Cortex of kidney (tissue), 1 donor: ENCODE results near the gene EDN1.
"Not testable (repeated sequence)": the region's sequence is repeated elsewhere in the genome, so short reads cannot be mapped to it uniquely, and the experiment has no call there.

Experiments used
- DNase-seq: peaks from one replicate; lab custom pipeline; 2025; lab: John Stamatoyannopoulos, UW

EDN1 gene

DNA sequence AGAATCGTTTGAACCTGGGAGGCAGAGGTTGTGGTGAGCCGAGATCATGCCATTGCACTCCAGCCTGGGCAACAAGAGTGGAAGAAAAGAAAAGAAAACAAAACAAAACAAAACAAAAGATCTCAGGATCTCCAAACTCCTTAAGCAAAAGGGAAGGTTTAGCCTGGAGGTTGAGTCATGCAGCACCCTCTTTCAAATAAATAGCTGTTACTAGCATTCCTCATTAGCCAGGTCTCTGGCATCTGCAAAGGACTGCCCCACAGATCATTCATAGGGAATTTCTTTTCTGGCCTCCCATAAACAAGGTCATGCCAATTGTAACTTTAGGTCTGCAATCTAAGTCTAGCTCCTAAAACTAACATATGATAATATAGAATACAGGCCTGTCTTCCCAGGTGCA is 37.2 kb downstream of the EDN1 start:
- DNase-seq, result no peak

DNA sequence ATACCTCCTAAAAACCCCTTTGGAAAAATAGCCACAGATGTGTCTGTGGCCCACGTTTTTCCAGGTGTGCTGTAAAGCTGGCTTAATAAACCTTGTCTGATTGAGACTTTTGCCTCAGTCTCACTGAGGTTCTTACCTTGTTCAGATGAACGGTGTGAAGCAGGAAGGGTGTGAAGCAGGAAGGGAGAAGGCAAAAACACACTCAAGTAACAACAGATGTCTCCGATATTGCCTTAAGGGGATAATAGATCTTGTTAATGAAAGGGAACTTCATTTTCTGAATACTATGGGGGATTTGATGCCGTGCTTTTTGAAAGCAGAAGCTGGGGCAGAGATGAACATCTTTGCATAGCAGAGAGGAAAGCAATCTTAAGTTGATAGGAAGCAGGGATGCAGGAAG is 37.8 kb downstream of the EDN1 start:
- no peak for DNase-seq

DNA sequence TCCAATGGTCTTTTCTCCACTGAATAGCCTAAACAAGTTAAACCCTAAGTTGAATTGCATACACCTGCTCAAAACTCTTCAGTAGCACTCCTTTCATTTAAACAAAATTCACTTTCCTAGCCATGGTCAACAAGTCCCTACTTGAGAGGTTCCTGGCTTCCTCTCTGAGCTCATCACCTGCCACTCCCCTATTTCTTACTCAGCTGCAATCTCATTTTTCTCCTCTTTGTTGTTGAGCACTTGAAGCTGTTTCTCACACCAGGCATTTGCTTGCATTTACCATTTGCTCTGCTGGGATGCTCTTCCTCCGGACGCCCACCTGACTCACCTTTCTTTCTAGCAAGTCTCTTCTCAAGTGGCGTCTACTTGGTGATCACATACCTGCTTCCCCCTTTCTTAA is 38.5 kb downstream of the EDN1 start:
- no peak for DNase-seq

DNA sequence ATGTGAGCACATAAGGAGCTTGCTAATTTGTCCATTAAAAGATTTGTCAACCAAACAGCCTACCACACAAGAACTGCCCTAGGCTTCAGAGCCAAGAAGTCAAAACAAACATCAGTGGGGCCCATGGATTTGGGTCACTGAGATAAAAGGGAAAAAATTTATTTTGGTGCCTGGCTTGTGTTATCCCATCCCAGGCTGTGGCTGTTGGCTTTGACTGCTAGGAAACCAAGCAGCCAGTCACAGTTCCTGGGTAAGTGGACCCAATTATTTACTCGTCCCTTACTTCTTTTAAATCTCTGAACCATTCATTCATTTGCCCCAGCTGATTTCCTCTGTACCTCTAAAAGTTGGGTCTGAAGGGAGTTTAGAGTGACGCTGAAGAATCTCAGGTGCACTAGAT is 41.3 kb downstream of the EDN1 start:
- DNase-seq, result no peak

DNA sequence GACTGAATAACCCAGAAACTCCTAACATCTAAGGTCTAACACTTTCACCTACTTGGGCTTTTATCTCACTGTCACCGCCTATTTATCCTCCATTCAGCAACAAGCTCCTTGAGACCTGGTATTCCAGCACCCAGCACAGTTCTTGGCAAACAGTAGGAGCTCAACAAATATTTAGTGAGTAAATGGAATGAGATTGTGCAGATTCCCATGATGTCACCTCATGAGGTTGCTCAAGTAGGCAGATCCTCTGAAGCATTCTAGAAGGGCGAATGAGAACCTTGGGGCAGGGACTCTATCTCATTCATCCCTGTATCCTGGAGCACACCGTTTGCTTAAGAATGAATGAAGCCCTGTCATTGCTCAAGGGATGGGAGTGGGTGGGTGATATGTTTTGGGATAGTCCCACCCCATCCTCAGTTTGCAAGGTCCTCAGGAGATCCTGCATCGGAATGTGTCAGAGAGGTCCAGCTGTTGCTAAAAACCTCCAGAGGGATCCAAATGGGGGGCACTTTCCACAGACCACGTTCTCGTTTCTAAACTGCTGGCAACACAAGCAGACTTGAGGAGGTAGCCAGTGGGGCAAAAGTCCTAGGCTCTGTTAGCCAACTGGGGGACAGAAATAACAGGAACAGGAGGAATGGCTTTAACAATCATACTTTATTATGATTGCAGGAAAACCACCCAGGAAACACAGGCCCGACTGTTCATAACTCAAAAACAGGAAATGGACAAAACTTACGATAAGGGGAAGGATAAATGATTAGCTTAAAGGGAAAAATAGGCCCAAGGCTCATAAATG is 42.0 kb downstream of the EDN1 start:
- DNase-seq, result no peak

DNA sequence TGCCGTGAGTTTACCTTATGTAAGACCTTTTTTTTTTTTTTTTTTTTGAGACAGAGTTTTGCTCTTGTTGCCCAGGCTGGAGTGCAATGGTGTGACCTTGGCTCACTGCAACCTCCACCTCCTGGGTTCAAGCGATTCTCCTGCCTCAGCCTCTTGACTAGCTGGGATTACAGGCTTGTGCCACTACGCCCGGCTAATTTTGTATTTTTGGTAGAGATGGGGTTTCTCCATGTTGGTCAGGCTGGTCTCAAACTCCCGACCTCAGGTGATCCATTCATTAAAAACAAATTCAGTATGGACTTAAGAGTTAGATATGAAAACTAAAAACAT is 42.6 kb downstream of the EDN1 start:
- not testable (repeated sequence) for DNase-seq

DNA sequence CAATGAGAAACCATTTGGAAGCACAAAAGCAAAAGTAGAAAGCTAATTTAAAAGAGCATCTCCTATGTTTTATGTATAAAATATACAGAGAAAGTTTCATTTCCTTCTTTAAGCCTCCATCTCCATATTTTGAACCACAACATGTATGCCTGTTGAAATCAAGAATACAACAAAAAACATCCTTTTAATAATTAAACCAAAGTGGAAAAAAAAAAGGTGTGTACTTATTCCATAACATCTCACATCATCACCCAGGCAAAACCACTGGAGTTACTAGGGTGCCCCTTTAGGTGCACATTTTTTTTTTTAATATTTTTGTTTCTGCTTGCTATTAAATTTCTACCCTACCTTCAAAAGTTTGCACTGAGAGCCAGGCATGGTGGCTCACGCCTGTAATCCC is 43.0 kb downstream of the EDN1 start:
- no peak for DNase-seq

DNA sequence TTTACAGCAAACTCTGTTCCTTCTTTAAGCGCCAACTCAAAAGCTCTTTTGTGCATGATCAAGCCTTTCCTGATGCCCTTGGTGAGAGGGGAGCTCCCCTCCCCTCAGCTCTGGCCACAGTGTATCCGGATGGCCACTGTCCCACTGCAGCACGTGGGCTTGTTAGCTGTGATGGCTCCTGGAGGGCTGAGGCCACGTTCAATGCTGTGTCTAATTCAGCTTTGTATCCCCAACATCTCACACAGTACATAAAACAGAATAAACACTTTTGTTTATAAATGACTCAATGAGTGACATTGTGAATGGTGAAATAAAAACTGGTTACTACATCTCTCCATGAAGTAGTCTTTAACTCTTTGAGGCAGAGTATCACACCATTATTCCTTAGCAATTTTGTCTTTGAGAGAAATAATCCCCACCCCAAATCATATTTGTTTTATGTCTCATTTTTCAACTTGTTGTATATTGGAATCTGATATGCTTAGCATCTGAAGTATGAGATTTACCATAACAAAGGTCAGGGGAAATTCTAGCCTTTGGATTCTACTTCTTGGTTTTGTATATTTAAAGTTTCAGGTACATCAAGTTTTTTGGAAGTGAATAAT is 44.5 kb downstream of the EDN1 start:
- no peak for DNase-seq

DNA sequence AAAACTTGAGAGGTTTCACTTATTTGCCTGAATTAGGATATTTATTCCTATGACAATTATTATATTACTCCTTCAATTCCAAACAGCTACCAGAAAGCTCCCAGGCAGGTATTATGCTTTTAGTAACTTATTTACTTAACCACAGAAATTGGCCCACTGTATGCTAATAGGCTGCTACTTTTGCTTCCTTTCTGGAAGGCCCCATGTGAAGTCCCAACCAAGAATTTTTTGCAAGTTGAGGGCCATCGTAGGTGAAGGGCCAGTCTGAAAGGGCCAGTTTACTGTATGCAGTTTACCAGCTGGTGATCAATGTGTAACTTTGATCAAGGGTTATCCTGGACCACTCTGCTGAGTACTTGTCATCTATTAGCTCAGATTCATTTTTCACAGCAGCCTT is 45.0 kb downstream of the EDN1 start:
- no peak for DNase-seq

DNA sequence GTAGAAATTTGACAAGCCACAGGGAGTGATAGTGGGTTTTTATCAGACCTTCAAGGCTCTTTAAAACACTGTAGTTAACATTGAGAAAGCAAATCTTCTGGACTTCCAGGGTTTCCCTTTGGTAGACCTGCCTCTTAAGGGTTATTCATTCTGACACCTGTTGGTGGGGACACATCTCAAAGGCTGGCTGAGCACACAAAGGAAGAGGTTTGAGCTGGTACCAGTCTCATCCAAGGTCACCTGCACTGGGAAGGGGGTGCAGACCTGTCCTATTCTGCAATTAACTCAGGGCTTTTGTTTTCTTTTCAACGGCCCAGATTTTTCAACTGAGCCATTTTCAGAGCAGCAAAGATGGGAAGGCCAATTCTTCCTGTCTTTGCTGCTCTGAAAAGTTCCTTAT is 45.6 kb downstream of the EDN1 start:
- DNase-seq, result no peak

DNA sequence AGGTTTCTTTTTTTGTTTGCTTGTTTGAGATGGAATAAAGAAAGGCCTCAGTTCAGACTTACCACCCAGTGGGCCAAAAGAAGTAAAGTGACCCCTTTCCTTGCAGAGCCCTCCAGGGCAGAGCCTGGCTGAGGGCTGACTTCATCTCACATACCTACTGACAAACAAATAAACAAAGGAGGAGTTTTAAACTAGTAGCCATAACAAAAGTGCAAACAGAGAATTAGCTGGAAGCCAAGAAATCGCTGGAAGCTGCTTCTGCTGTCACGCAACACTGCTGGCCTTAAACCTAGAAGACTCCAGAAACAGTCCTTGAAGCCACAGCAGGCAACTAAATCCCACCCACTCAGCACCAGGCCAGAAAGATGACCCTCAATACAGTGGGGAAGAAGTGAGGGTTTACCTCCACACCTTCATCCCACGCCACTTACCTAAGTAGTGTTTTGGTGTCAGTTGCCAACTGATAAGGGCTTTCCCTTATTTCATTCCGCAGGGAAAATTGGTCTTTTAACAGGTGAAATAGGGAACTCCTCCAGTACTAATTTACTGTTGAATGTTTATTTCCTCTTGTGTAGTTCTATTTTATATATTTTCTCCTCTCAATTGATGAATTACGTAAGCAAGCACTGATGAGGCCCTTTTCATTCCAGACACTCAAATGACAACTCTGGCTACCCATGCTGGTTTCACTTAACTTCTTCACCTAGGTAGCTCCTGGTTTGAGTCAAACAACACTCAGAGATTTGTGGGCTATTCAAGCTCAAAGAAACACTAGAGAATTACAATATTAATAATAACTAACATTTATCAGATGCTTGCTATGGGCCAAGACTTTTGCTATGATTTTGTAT is 46.2 kb downstream of the EDN1 start:
- no peak for DNase-seq

DNA sequence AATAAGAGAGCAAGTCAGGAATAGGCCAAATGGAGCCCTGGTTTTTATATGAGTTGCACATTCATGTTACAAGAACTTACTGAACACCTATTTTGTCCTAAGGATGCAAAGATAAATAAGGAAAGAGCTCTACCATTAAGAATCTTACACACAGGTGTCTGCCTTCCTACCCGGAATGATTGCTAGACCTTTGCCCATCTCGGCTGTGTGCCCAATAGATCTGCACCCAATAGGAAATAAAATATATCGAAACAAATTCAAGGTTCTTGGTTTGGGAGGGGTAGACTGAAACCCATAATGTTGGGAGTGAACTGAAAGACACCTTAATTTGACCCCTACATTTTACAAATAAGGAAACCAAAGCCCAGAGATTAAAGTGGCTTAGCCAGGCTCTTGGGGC is 48.9 kb downstream of the EDN1 start:
- DNase-seq, result no peak

DNA sequence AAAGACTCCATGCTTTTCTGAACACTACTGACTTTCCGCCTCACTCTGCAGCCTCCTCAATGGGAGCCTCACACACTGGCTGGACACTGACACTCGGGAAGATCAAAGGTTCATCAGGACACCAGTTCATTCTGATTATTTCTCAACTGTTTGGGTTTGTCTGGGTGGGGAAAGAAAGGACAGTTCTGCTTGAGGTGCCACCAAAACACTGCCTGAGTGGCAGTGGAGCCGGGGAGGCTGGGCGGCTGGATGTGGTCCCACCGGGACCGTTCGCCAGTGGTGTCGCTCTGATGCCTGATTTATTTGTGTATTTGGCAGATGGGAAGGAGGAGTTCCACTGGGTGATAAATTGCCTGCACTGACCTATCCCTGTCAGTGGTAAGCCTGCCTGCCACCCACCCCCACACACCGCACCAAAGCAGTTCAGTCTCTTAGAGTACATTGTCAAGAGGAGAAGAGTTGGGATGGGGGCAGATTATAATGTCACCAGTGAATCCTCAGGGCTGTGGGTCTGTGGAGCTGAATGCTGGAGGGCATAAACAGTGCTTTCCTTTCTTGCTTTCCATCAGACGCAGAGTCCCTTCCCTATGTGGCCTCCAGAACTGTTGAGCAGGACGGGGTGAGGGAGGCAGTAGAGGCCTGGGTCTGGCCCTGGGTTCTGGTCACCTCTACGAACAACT is 49.8 kb downstream of the EDN1 start:
- DNase-seq, result no peak

DNA sequence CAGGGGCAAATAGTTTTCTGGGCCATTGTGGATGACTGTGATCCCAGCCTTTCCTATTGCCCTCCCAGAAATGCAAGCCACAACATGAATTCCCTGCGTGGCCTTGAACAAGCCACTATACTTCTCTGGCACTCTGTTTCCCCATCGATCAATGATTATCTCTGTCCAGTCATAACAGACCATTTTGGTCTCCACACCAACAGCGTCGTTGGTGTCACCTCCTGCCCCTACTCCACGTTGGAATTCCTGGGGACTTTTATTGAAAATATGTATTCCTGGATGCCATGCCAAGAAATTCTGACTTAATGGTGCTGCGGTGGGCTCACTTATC is 50.3 kb downstream of the EDN1 start:
- no peak for DNase-seq

DNA sequence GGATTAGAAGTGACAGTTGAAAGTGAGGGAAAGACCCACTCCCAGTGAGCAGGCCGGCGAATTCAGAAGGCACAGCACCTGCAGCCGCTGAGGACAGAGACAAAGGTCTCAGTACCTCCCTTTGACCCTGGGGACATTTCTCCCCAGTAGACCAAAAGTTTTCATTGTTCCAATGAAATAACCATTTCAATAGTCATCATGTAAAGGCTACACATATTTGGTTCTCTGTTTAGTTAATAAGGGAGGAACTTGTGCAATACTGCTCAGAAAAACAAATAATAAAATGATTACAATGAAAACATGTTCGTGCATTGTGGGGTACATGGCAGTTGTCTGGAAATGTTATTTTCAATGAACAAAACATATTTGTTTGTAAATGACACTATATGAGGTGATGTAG is 52.5 kb downstream of the EDN1 start:
- DNase-seq, result no peak

DNA sequence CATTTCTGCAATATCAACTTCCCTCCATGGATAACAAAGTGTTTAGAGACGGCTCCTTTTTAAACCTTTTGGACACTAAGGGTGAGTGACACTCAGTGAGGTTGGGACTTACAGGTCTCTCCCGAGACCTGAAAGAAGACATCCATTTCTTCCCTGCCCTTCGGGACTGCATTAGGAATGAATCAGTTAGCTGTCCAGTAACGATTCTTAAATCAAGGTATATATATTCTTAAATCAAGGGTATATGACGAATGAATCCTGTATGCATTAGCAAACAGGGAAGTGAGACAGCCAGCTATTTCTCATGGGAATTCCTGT is 52.9 kb downstream of the EDN1 start:
- no peak for DNase-seq

DNA sequence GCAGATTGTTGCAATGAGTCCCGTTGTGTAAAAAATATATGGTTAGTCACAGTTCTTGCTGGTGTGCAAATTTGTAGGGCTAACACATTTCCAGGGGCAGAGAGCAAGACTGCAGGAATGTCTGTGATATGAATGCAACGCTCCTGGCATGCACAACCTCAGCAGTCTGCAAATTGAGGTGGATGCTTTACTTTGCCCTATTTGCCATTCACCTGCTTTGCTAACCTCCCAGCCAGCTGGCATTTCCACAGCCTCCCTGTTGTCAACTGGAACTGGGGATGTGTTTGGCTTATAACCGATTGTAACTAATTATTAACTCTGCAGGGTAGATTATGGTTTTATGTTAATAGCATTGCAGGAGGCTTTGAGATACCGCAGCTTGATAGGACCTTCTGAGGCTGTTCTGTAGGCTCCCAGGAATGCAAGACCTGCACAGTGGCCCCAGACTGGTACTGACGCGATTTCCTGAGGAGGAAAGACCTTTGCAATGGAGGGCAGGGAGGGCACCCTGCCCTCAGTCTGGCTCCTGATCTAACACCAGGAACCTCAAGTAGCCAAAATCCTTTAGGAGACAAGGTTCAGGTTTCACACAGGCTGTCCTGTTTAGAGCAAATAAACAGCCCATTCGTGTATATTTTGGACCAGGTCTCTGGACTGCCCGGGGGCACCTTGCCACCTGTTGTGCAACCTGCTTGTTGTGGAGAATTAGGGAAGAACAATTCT is 53.4 kb downstream of the EDN1 start:
- no peak for DNase-seq

DNA sequence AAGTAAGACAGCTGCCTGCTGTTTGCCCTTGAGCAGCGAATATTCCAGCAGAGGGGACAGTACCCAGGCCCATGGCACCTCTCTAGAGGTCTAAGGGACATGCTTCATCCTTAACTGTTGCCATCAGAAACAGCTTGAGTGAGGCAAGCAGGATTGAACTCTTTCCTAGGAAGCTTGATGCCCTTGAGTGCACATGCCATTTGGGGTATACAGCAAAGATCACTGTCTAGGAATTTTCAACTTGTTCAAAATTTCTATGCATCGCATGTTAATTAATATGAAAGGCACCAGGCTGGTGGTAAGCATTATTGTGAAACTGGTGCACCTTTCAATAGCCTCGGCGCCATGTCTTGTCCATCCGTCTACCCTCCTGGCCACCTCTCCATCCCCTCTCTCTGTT is 54.1 kb downstream of the EDN1 start:
- DNase-seq, result no peak

DNA sequence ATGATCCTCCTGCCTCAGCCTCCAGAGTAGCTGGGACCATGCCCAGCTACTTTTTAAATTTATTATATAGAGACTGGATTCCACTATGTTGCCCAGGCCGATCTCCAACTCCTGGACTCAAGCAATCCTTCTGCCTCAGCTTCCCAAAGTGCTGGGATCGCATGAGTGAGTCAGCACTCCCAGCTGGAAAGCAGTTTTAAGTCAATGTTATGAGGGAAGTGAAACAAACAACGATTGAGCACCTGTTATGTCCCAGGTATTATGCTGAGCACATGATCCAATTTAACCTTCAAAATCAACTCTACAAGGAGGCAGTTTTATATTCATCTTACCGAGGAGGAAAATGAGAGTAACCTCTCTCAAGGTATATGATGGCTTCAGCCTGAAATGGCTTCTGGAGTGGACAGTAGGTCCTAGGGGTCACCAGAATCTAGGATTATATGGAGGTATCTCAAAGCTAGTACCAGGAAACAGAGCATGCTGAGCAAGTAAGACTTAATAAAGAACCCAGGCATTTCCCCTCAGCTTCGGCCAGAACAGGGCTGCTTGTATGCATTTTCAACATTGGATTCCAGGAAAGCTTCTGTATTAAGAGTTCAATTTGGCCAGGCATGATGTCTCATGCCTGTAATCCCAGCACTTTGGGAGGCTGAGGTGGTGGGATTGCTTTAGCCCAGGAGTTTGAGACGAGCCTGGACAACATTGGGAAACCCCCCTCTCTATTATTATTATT is 55.0 kb downstream of the EDN1 start:
- no peak for DNase-seq

DNA sequence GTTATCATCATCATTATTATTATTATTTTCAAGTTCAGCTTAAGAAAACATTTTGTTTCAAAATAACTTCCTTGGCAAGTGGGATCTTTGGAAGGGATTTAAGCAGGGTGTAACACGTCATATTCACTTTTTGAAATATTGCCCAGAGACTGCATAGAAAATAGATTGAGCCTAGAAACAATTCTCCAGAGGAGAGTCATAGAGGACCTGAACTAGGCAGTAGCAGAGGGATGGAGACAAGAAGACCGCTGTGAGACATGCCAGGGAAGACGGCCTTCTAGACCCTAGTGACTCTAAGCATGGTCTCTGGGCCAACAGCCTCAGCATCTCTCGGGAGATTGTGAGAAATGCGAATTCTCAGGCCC is 55.5 kb downstream of the EDN1 start:
- DNase-seq, result no peak
